Suprapubic skin (tissue), 4 donors: ENCODE results near the gene DIPK2B. TPM values are rescaled to one million over a fixed set of nuclear protein-coding genes. Genes with fewer than 3 reads are reported as not detected.

Experiments used
- DNase-seq, 2 donors: peaks; one replicate each; pipeline ENCODE4 v3.0.0-alpha.2; 2019; ENCODE audit warnings: low spot score in 2 of 2
- H3K27ac ChIP-seq: fragments of 200-600 bp; sonication (generic); one replicate; pipeline ENCODE4 v1.5.1; 2019
- H3K27me3 ChIP-seq: fragments of 200-600 bp; sonication (generic); one replicate; pipeline ENCODE4 v1.5.1; 2019
- H3K36me3 ChIP-seq: fragments of 200-600 bp; sonication (generic); one replicate; pipeline ENCODE4 v1.5.1; 2019
- H3K4me1 ChIP-seq: fragments of 200-600 bp; sonication (generic); one replicate; pipeline ENCODE4 v1.5.1; 2019
- H3K4me3 ChIP-seq: fragments of 200-600 bp; sonication (generic); one replicate; pipeline ENCODE4 v1.5.1; 2019; ENCODE audit warnings: mild to moderate bottlenecking
- H3K9me3 ChIP-seq: fragments of 200-600 bp; sonication (generic); one replicate; pipeline ENCODE4 v1.5.1; 2019
- CTCF ChIP-seq, 2 donors: fragments of 200-600 bp in 1 of 2; fragments of 450-650 bp in 1 of 2; sonication (generic) in 1 of 2; IDR thresholded peaks; one replicate each; pipeline ENCODE4 v1.5.1; 2016 to 2019; ENCODE audit warnings: antibody characterized with exemption in 2 of 2, mild to moderate bottlenecking in 1 of 2, moderate library complexity in 1 of 2
- EP300 ChIP-seq: sonication (generic); formaldehyde crosslinking; IDR thresholded peaks from one replicate; pipeline ENCODE4 v1.6.1; 2017; ENCODE audit warnings: antibody characterized with exemption
- POLR2A ChIP-seq, 2 donors: fragments of 450-650 bp; IDR thresholded peaks; one replicate each; pipeline ENCODE4 v1.6.1; 2017; ENCODE audit warnings: antibody characterized with exemption in 2 of 2, mild to moderate bottlenecking in 2 of 2, moderate library complexity in 2 of 2
- POLR2AphosphoS5 ChIP-seq, 3 donors: sonication (generic); formaldehyde crosslinking; IDR thresholded peaks; one replicate each; pipeline ENCODE4 v1.6.1; 2017; ENCODE audit warnings: antibody characterized with exemption in 3 of 3
- WGBS: methylation state at CpG from one replicate; pipeline ENCODE4 v1.1.5; 2018; 5-methylcytosine and 5-hydroxymethylcytosine counted together
- total RNA-seq, 4 donors: library from RNA; depleted of rRNA; stranded (reverse); fragments of >200 nt; gene quantifications; one replicate each; pipeline ENCODE4 v1.1.0, GENCODE V29; 2016

DIPK2B gene
- total RNA-seq, 4 donors from 2014 or later: 3.2 to 14.7 (median 8.7) TPM

DNA sequence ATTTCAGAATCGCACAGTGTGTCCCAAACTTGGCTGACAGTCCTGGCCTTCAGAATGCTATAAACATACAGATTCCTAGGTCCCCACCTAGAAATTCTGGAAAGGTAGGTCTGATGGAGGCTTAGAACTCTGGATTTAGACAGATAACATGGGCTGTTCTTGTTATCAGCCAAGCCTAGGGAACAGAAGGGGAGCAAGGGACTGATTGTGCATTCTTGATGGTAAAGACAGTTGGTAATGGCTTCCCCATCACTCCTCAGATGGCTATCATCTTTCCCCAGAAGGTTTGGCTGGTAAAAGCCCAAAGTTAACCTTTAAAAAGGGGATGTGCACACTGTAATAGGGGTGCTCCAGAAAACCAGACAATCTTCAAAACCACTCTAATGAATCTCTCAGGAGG lies 35.7 kb downstream of the DIPK2B start:
- Histone ChIP-seq H3K27ac (no peak overlapping the region), H3K4me1 (no peaks in the 10 kb centered on the region), H3K4me3 (no peak overlapping the region), H3K9me3 (no peaks in the 10 kb centered on the region), H3K36me3 (no peaks in the 10 kb centered on the region), H3K27me3 (no peaks in the 10 kb centered on the region)
- 95% methylated on average over 1 of the region's 1 CpG for WGBS
- DNase-seq: no peak
- TF ChIP-seq EP300 (no peak), POLR2A (IDR thresholded peaks at IDR 0.05) (no peak), POLR2AphosphoS5 (IDR thresholded peaks at IDR 0.05) (no peak), CTCF (IDR thresholded peaks at IDR 0.05) (no peak)

- Histone ChIP-seq H3K4me1 (no peaks in the 10 kb centered on the region), H3K9me3 (no peaks in the 10 kb centered on the region), H3K27ac (no peak overlapping the region), H3K4me3 (no peak overlapping the region), H3K27me3 (no peaks in the 10 kb centered on the region), H3K36me3 (no peaks in the 10 kb centered on the region)
- no peak for TF ChIP-seq POLR2A (IDR thresholded peaks at IDR 0.05)
- no peak for TF ChIP-seq POLR2AphosphoS5 (IDR thresholded peaks at IDR 0.05)
- TF ChIP-seq EP300: no peak
- no peak for TF ChIP-seq CTCF (IDR thresholded peaks at IDR 0.05)
- 38% methylated on average over 1 of the region's 1 CpG for WGBS
- DNase-seq: no peak
These were observed 36.6 kb downstream of the DIPK2B start for GRCh38 chrX:45164021-45164621.

DNA sequence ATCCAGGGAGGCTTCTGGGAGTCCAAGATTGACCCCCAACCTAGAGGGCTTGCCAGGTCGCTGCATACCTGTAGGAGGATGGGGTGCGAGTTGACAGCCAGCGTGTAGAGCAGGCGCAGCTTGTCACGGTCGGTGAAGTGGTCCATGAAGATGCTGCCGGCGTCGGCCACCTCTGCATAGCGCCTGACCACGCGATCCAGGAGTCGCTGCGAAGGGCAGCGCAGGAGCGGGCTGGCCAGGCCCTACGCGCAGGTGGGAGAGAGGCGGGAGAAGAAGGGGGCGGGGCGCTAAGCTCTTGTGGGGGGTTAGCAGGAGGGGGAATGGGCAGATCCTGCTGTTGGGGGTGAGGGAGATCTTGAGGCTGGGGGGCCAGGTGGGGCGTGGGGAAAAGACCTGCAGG lies 43.0 kb downstream of the DIPK2B start:
- Histone ChIP-seq H3K4me1 (no peaks in the 10 kb centered on the region), H3K4me3 (no peak overlapping the region), H3K9me3 (no peaks in the 10 kb centered on the region), H3K27ac (no peak overlapping the region), H3K36me3 (no peaks in the 10 kb centered on the region), H3K27me3 (no peaks in the 10 kb centered on the region)
- no peak for DNase-seq
- TF ChIP-seq EP300: no peak
- no peak for TF ChIP-seq POLR2AphosphoS5 (IDR thresholded peaks at IDR 0.05)
- no peak for TF ChIP-seq CTCF (IDR thresholded peaks at IDR 0.05)
- no peak for TF ChIP-seq POLR2A (IDR thresholded peaks at IDR 0.05)
- WGBS: 81% methylated on average over 22 of the region's 22 CpGs

GRCh38 chrX:45154462-45154861 lies 46.2 kb downstream of the DIPK2B start:
- Histone ChIP-seq H3K4me3 (no peak overlapping the region), H3K36me3 (no peaks in the 10 kb centered on the region), H3K4me1 (no peaks in the 10 kb centered on the region), H3K27ac (no peak overlapping the region), H3K9me3 (no peaks in the 10 kb centered on the region), H3K27me3 (no peaks in the 10 kb centered on the region)
- DNase-seq: no peak
- TF ChIP-seq EP300 (no peak), POLR2A (IDR thresholded peaks at IDR 0.05) (no peak), CTCF (IDR thresholded peaks at IDR 0.05) (no peak), POLR2AphosphoS5 (IDR thresholded peaks at IDR 0.05) (no peak)

DNA sequence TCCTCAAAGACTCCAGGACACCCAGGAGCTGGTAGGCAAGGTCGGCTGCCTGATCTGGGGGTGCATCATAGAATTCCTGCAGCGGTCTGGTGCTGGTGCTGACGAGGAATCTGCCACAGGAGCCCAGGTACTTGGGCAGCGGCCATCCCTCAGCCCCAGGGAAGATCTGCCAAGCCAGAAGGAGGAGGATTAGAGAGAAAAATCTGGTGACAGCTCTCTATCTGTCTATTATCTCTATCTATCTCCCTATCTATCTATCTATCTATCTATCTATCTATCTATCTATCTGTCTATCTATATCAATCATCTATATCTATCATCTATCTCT lies 46.7 kb downstream of the DIPK2B start:
- no peak overlapping the region for H3K4me3 ChIP-seq
- H3K27me3 ChIP-seq: no peaks in the 10 kb centered on the region
- H3K9me3 ChIP-seq: no peaks in the 10 kb centered on the region
- TF ChIP-seq POLR2A (IDR thresholded peaks at IDR 0.05) (no peak), POLR2AphosphoS5 (IDR thresholded peaks at IDR 0.05) (no peak)
- no peak for DNase-seq
- 71% methylated on average over 4 of the region's 4 CpGs for WGBS
- no peak overlapping the region for H3K27ac ChIP-seq
- H3K36me3 ChIP-seq: no peaks in the 10 kb centered on the region
- H3K4me1 ChIP-seq: no peaks in the 10 kb centered on the region
